ENCODE results near the gene SATB1.

DNA sequence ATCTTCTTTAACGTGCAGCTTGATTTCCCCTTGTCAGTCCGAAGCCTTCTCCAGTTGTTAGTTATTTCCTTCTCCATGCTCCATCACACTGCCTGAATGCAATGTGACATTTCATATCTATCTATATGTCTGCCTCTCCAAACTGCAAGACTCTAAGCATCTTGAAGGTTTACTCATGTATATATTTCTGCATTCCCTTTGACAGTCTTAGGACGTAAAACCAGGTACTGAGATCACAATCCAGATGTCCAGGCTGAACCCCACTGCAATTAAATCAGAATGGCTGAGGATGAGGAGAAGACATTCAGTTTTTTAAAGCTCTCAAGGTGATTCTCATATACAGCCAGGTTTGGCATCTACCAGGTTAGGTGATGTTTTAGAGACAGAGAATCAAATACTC lies 6.1 kb upstream of the SATB1 start:
- TF ChIP-seq, protein P1, sequence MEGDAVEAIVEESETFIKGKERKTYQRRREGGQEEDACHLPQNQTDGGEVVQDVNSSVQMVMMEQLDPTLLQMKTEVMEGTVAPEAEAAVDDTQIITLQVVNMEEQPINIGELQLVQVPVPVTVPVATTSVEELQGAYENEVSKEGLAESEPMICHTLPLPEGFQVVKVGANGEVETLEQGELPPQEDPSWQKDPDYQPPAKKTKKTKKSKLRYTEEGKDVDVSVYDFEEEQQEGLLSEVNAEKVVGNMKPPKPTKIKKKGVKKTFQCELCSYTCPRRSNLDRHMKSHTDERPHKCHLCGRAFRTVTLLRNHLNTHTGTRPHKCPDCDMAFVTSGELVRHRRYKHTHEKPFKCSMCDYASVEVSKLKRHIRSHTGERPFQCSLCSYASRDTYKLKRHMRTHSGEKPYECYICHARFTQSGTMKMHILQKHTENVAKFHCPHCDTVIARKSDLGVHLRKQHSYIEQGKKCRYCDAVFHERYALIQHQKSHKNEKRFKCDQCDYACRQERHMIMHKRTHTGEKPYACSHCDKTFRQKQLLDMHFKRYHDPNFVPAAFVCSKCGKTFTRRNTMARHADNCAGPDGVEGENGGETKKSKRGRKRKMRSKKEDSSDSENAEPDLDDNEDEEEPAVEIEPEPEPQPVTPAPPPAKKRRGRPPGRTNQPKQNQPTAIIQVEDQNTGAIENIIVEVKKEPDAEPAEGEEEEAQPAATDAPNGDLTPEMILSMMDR (IDR thresholded peaks at IDR 0.05) = no peak
- no peak for TF ChIP-seq POLR2A (IDR thresholded peaks at IDR 0.05)
